Karpas-422 (cell line): ENCODE data around the gene MS4A10. TPM values are rescaled to one million over a fixed set of nuclear protein-coding genes. Genes with fewer than 3 reads are reported as not detected.

ENCODE experiments used
- DNase-seq: peaks from one replicate; pipeline ENCODE4 v3.0.0-alpha.2; 2015
- H2AFZ ChIP-seq: fragments of 200-600 bp; sonication (generic); 2 replicates; pipeline ENCODE4 v1.6.1; 2014; ENCODE audit warnings: antibody characterized with exemption, low read length, mixed read lengths
- H3K27ac ChIP-seq: fragments of 200-600 bp; sonication (generic); 2 replicates; pipeline ENCODE4 v1.5.1; 2014; ENCODE audit warnings: mild to moderate bottlenecking, low read length, moderate library complexity
- H3K27me3 ChIP-seq: fragments of 200-600 bp; sonication (generic); 2 replicates; pipeline ENCODE4 v1.6.1; 2014; ENCODE audit warnings: low read length, mixed read lengths
- H3K36me3 ChIP-seq: fragments of 200-600 bp; sonication (generic); 2 replicates; pipeline ENCODE4 v1.6.1; 2014; ENCODE audit warnings: low read length, mixed read lengths; ENCODE audit not compliant: insufficient read depth
- H3K4me1 ChIP-seq: fragments of 200-600 bp; sonication (generic); 2 replicates; pipeline ENCODE4 v1.6.1; 2014; ENCODE audit warnings: mild to moderate bottlenecking, low read length, mixed read lengths
- H3K4me2 ChIP-seq: fragments of 200-600 bp; sonication (generic); 2 replicates; pipeline ENCODE4 v1.6.1; 2014; ENCODE audit warnings: low read length, low read depth, mild to moderate bottlenecking; ENCODE audit not compliant: poor library complexity, severe bottlenecking
- H3K4me3 ChIP-seq: fragments of 200-600 bp; sonication (generic); 2 replicates; pipeline ENCODE4 v1.5.1; 2014; ENCODE audit warnings: mild to moderate bottlenecking, antibody characterized with exemption, low read length, mixed read lengths
- H3K79me2 ChIP-seq: fragments of 200-600 bp; sonication (generic); 2 replicates; pipeline ENCODE4 v1.6.1; 2014; ENCODE audit warnings: mild to moderate bottlenecking, low read length, mixed read lengths
- H3K9ac ChIP-seq: fragments of 200-600 bp; sonication (generic); 2 replicates; pipeline ENCODE4 v1.6.0; 2014; ENCODE audit warnings: low read length
- H3K9me2 ChIP-seq: fragments of 200-600 bp; sonication (generic), shearing (Covaris generic); replicated peaks from 2 replicates; pipeline ENCODE4 v1.6.0; 2014; ENCODE audit warnings: mild to moderate bottlenecking, low read length, moderate library complexity; ENCODE audit not compliant: insufficient read depth
- H3K9me3 ChIP-seq: fragments of 300-700, 200-600 bp; sonication (generic); 2 replicates; pipeline ENCODE4 v1.6.1; 2014; ENCODE audit warnings: low read length, mixed read lengths
- H4K20me1 ChIP-seq: fragments of 200-600 bp; sonication (generic); 2 replicates; pipeline ENCODE4 v1.6.1; 2014; ENCODE audit warnings: mild to moderate bottlenecking, antibody characterized with exemption, low read length, low read depth; ENCODE audit not compliant: insufficient read depth
- total RNA-seq: library from RNA; depleted of rRNA; stranded (reverse); fragments of >200 nt; shearing (Covaris generic); gene quantifications from 2 replicates; pipeline ENCODE4 v1.2.3, GENCODE V29; 2014; ENCODE audit warnings: low replicate concordance; rRNA removed

MS4A10 gene
- total RNA-seq, 1 experiment from 2014 or later: not detected

DNA sequence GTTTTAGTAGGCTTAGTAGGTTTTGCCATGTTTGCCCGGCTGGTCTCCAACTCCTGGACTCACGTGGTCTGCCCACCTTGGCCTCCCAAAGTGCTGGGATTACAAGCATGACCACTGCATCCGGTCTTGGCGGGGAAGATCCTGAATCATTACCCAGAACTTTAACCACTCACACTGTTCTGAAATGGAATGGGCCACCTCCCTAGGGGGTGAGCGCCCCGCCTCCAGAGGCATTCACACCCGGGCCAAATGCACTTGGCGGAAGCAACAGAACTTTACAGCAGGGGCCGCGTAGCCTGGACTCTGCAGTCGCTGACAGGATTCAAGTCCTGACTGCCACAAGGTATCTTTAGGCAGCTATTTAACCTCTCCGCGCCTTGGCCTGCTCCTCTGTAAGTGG is 62.1 kb downstream of the MS4A10 start:
- Histone ChIP-seq H2AFZ (no peak overlapping the region), H3K9me2 (no peaks in the 10 kb centered on the region), H3K36me3 (peaks cover 14% of the 10 kb centered on the region), H3K9ac (no peak overlapping the region), H3K4me2 (no peak overlapping the region), H3K4me1 (peaks cover 26% of the 10 kb centered on the region), H3K4me3 (no peak overlapping the region), H4K20me1 (peaks cover 13% of the 10 kb centered on the region; the same call in 1 of the 2 replicates), H3K27ac (no peak overlapping the region), H3K79me2 (peaks cover 43% of the 10 kb centered on the region), H3K9me3 (no peaks in the 10 kb centered on the region), H3K27me3 (no peaks in the 10 kb centered on the region)
- no peak for DNase-seq

DNA sequence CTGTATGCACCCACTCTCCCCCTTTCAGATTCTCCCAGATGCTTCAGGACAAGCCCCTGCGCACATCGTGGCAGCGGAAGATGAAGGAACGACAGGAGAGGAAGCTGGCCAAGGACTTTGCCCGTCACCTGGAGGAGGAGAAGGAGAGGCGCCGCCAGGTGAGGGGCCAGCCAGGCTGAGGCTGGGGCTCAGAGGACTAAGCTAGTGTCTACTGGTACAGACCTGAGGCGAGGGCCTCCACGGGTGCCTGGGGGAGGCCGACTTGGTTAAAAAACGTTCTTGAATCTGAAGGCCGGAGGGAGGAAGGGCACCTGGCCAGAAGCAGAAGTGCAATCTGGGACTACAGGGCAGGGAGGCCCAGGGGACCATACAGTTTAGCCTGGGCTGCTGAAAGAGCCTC is 62.8 kb downstream of the MS4A10 start:
- no peak overlapping the region for H3K4me2 ChIP-seq
- peaks cover 14% of the 10 kb centered on the region for H3K36me3 ChIP-seq
- H3K9me2 ChIP-seq: no peaks in the 10 kb centered on the region
- H3K27ac ChIP-seq: no peak overlapping the region
- no peaks in the 10 kb centered on the region for H3K9me3 ChIP-seq
- no peak for DNase-seq
- H3K4me3 ChIP-seq: no peak overlapping the region
- no peak overlapping the region for H2AFZ ChIP-seq
- peaks cover 26% of the 10 kb centered on the region for H3K4me1 ChIP-seq
- H3K9ac ChIP-seq: no peak overlapping the region
- peaks cover 13% of the 10 kb centered on the region; the same call in 1 of the 2 replicates for H4K20me1 ChIP-seq
- H3K79me2 ChIP-seq: peaks cover 37% of the 10 kb centered on the region
- no peaks in the 10 kb centered on the region for H3K27me3 ChIP-seq

DNA sequence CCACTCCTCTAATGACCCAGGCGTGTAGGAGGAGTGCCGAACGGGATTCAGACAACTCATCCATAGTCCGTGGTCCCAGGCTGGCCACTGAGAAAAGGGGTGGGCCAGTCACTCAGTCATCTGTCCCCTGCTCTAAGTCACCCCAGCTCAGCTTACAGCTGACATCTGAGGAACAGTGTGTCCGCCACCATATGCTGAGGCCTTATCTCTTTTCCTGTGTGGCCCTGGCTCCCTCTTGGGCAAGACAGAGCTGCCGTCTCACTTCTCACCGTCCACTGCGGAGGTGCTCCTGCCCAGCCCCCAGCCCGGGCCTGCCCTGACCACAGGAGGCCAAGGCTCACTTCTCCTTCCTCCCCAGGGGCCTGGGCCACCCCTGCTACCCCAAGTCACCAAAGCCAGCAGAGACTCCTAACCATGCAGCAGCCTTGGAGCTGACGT is 63.6 kb downstream of the MS4A10 start:
- H3K27me3 ChIP-seq: no peaks in the 10 kb centered on the region
- peaks cover 12% of the 10 kb centered on the region; the same call in 1 of the 2 replicates for H4K20me1 ChIP-seq
- no peak for DNase-seq
- peaks cover 29% of the 10 kb centered on the region for H3K79me2 ChIP-seq
- no peak overlapping the region for H3K4me3 ChIP-seq
- no peak overlapping the region for H3K4me2 ChIP-seq
- no peak overlapping the region for H3K9ac ChIP-seq
- no peaks in the 10 kb centered on the region for H3K9me2 ChIP-seq
- no peak overlapping the region for H3K27ac ChIP-seq
- H2AFZ ChIP-seq: no peak overlapping the region
- H3K4me1 ChIP-seq: peaks cover 19% of the 10 kb centered on the region
- no peaks in the 10 kb centered on the region for H3K9me3 ChIP-seq
- peaks cover 14% of the 10 kb centered on the region for H3K36me3 ChIP-seq

DNA sequence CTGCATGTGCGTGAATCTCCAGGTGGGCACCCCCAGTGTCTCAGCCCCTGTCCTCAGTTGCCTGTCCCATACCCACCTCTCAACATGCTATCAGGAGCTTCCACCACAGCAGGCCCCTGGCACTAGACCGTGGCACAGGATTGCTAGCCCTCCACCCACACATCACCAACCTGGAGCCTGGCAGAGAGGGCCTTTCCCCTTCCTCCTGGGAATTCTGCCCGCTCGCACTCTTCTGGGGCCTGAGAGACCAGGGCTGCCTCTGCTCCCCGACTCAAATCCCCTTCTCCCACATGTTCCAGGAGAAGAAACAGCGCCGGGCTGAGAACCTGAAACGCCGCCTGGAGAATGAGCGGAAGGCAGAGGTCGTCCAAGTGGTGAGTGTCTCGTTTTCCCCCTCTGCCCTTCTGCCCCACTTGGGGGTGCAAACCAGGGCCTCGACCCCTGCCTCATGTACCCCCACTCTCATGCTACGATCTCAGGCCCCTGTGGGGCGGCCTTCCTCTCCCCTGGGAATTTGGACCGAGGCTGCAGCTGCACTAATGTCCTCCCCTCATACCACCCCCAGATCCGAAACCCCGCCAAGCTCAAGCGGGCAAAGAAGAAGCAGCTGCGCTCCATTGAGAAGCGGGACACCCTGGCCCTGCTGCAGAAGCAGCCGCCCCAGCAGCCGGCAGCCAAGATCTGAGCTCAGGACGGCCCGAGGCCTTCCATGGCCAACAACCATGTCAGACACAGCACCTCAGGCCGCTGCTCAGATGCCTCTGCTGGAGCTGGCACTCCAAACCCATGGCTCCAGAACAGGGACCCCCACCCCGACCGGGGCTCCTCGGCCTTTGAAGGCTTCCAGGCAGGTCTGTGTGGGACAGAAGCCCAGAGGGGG is 64.7 kb downstream of the MS4A10 start:
- Histone ChIP-seq H2AFZ (no peak overlapping the region), H3K36me3 (peaks cover 9% of the 10 kb centered on the region; the same call in 1 of the 2 replicates), H3K9me3 (no peaks in the 10 kb centered on the region), H3K27me3 (no peaks in the 10 kb centered on the region), H3K4me3 (no peak overlapping the region), H3K27ac (no peak overlapping the region), H3K9ac (no peak overlapping the region), H3K4me2 (no peak overlapping the region), H3K4me1 (peaks cover 8% of the 10 kb centered on the region), H3K79me2 (peaks cover 17% of the 10 kb centered on the region), H4K20me1 (peaks cover 5% of the 10 kb centered on the region), H3K9me2 (no peaks in the 10 kb centered on the region)
- no peak for DNase-seq

Other genes with a start within 250 kb of the MS4A10 start
- not detected in 2 replicates for gene MS4A8, start 85.7 kb upstream of the MS4A10 start, total RNA-seq
- gene MS4A18, start 60.6 kb upstream of the MS4A10 start, total RNA-seq: not detected in 2 replicates
- gene MS4A15, start 28.5 kb upstream of the MS4A10 start, total RNA-seq: not detected in 2 replicates
- 10.4 and 21.2 TPM in 2 replicates for gene CCDC86, start 56.8 kb downstream of the MS4A10 start, total RNA-seq
- gene PTGDR2, start 70.6 kb downstream of the MS4A10 start, total RNA-seq: not detected in 2 replicates
- gene ZP1, start 82.2 kb downstream of the MS4A10 start, total RNA-seq: not detected in 2 replicates
- gene PRPF19, start 121.3 kb downstream of the MS4A10 start, total RNA-seq: 87.2 and 109 TPM in 2 replicates
- gene TMEM109, start 128.8 kb downstream of the MS4A10 start, total RNA-seq: 42.3 and 44.4 TPM in 2 replicates
- gene TMEM132A, start 139.1 kb downstream of the MS4A10 start, total RNA-seq: 1.6 and 5.2 TPM in 2 replicates
- gene SLC15A3, start 166.8 kb downstream of the MS4A10 start, total RNA-seq: 49.5 and 64.7 TPM in 2 replicates
- not detected in 2 replicates for gene CD6, start 186.3 kb downstream of the MS4A10 start, total RNA-seq